Calu3 (cell line): ENCODE measurements around the gene LCE4A. TPM values are rescaled to one million over a fixed set of nuclear protein-coding genes. Genes with fewer than 3 reads are reported as not detected.
"Not testable (repeated sequence)": the region's sequence is repeated elsewhere in the genome, so short reads cannot be mapped to it uniquely, and the experiment has no call there.

Experiments
- BruUV-seq: library from RNA; stranded (reverse); fragments of 400-500 nt; replicated peaks from 2 replicates; lab custom pipeline; 2021; lab: Mats Ljungman, UMichigan
- CTCF ChIA-PET: fragments of 300-600 bp; sonication (Branson Sonifier 250); formaldehyde crosslinking; loops from one replicate; lab custom pipeline; 2022; ENCODE audit warnings: antibody characterized with exemption; lab: Charles Lee
- DNase-seq: peaks from one replicate; pipeline ENCODE4 v3.0.0; 2022
- H3K27ac Mint-ChIP-seq: one replicate; pipeline ENCODE4 v1.8.0; 2022; ENCODE audit warnings: mixed read lengths; ENCODE audit not compliant: unreplicated experiment
- H3K27me3 Mint-ChIP-seq: one replicate; pipeline ENCODE4 v1.8.0; 2022; ENCODE audit warnings: mixed read lengths; ENCODE audit not compliant: unreplicated experiment
- H3K36me3 Mint-ChIP-seq: one replicate; pipeline ENCODE4 v1.8.0; 2022; ENCODE audit warnings: mild to moderate bottlenecking, moderate library complexity, mixed read lengths; ENCODE audit not compliant: insufficient read depth, unreplicated experiment
- H3K4me1 Mint-ChIP-seq: one replicate; pipeline ENCODE4 v1.8.0; 2022; ENCODE audit warnings: mild to moderate bottlenecking, low read depth, mixed read lengths; ENCODE audit not compliant: unreplicated experiment
- H3K4me3 Mint-ChIP-seq: one replicate; pipeline ENCODE4 v1.8.0; 2022; ENCODE audit warnings: mild to moderate bottlenecking, low read depth, moderate library complexity, mixed read lengths; ENCODE audit not compliant: unreplicated experiment
- H3K9me3 Mint-ChIP-seq: one replicate; pipeline ENCODE4 v1.8.0; 2022; ENCODE audit warnings: low read depth, mixed read lengths; ENCODE audit not compliant: unreplicated experiment
- intact Hi-C: fragments of 100-400 bp; cut with micrococcal nuclease; formaldehyde crosslinking; loops from one replicate; pipeline ENCODE4 v1.10.0; 2022; ENCODE audit not compliant: unreplicated experiment
- total RNA-seq: library from RNA; stranded (reverse); gene quantifications from 2 replicates; pipeline ENCODE4 v1.2.3, GENCODE V29; 2022
- TF ChIP-seq, protein P1 (sequence below): fragments of 200-600 bp; IDR thresholded peaks from one replicate; pipeline ENCODE4 v1.8.0; 2022; ENCODE audit warnings: antibody characterized with exemption; ENCODE audit not compliant: unreplicated experiment

Gene LCE4A
- total RNA-seq, 1 experiment from 2014 or later = not detected

DNA sequence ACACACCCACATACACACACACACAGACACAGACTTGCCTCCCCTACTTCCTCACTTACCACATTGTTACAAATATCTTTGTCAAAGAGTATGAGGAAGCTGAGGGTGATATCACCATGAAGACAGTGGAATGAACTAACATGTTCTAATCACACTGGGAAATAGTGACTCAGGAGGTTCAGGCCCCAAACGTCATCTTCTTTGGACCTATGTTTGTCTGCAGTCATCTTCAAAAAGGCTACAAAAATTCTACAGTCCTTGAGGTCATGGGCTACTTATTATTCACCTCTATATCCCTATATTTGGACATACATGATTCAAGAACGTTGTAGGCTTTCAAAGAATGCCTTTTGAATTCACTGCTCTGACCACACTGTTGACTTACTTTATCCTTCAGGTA lies 34.9 kb upstream of the LCE4A start:
- H3K4me3 Mint-ChIP-seq = no peak overlapping the region
- H3K4me1 Mint-ChIP-seq = no peaks in the 10 kb centered on the region
- CTCF ChIA-PET = no interaction called here
- DNase-seq = no peak
- TF ChIP-seq, protein P1, sequence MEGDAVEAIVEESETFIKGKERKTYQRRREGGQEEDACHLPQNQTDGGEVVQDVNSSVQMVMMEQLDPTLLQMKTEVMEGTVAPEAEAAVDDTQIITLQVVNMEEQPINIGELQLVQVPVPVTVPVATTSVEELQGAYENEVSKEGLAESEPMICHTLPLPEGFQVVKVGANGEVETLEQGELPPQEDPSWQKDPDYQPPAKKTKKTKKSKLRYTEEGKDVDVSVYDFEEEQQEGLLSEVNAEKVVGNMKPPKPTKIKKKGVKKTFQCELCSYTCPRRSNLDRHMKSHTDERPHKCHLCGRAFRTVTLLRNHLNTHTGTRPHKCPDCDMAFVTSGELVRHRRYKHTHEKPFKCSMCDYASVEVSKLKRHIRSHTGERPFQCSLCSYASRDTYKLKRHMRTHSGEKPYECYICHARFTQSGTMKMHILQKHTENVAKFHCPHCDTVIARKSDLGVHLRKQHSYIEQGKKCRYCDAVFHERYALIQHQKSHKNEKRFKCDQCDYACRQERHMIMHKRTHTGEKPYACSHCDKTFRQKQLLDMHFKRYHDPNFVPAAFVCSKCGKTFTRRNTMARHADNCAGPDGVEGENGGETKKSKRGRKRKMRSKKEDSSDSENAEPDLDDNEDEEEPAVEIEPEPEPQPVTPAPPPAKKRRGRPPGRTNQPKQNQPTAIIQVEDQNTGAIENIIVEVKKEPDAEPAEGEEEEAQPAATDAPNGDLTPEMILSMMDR = no peak
- no peaks in the 10 kb centered on the region for H3K36me3 Mint-ChIP-seq
- H3K27ac Mint-ChIP-seq = no peak overlapping the region
- no peaks in the 10 kb centered on the region for H3K9me3 Mint-ChIP-seq
- no TSS peak for BruUV-seq
- intact Hi-C loops = no loop called here
- H3K27me3 Mint-ChIP-seq = peaks cover 96% of the 10 kb centered on the region

DNA sequence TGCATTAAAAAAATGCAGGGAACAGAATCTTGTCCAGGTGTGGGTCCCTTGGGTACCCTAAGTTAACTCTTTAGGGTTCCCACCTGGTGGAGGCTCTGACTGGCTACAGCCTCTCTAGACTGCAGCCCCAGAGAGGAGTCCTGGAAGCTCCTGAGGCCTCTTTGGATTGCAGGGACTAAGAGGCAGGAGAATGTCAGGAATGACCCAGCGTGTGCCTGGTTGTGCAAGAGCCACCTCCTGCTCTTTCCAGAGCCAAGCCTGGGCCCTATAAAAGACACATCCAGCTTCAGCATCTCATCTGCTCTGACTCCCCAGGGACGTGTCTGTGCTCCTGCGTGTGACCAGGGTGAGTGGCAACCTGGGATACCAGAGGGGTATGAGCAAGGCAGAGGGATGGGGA lies 33.0 kb upstream of the LCE4A start, which contains the start of gene LCE2C:
Gene LCE2C (plus strand): TSS at position 297 of the 400 bp plus-strand sequence. CDS start 737 bp downstream, outside the sequence.
- CTCF ChIA-PET, H3K27ac Mint-ChIP-seq, intact Hi-C loops, H3K36me3 Mint-ChIP-seq, H3K4me3 Mint-ChIP-seq, BruUV-seq, DNase-seq, H3K9me3 Mint-ChIP-seq, H3K4me1 Mint-ChIP-seq: not testable (repeated sequence)
- H3K27me3 Mint-ChIP-seq = peaks cover 96% of the 10 kb centered on the region

DNA sequence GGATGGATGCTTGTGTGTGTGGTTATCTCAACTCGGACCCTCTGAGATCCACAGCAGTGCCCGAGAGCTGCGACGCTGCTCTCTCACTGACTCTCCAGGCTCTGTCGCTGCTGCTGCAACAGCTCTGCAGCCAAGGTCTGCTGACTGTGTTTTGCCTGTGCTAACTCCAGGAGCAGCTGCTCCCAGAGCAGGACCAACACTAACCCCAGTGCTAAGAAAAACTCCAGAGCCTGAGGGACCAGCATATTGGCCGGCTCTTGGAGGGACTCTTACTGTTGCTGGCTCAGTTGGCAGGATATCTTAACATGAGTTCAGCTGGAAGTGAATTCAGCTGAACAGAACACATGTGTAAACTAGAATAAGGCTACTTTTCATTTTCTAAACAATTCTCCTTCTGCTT lies 28.5 kb upstream of the LCE4A start:
- BruUV-seq = no TSS peak
- CTCF ChIA-PET = no interaction called here

DNA sequence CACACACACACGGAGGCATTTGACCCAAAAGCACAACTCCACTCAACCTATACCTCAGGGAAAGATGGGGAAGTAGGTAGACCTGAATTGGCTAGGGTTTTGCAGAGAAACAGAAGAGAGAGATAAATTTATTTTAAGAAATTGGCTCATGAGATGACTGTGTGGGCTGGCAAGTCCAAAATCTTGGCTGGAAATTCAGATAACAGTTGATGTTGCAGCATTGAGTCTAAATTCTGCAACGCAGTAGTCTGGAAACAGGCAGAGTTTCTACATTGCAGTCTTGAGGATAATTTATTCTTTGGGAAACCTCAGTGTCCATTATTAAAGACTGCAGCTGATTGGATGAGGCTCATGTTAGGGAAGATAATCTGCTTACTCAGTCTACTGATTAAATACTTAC lies 26.3 kb upstream of the LCE4A start:
- Mint-ChIP-seq H3K36me3 (no peaks in the 10 kb centered on the region), H3K4me3 (no peak overlapping the region), H3K27me3 (peaks cover 98% of the 10 kb centered on the region), H3K27ac (no peak overlapping the region), H3K9me3 (no peaks in the 10 kb centered on the region), H3K4me1 (no peaks in the 10 kb centered on the region)
- no TSS peak for BruUV-seq
- CTCF ChIA-PET = no interaction called here
- TF ChIP-seq, protein P1 = no peak
- intact Hi-C loops = no loop called here
- DNase-seq = no peak

More for the DNA sequence above, 28.5 kb upstream of the LCE4A start:
- H3K4me1 Mint-ChIP-seq = no peaks in the 10 kb centered on the region
- no peak overlapping the region for H3K27ac Mint-ChIP-seq
- intact Hi-C loops = no loop called here
- H3K4me3 Mint-ChIP-seq = no peak overlapping the region
- H3K27me3 Mint-ChIP-seq = peaks cover 98% of the 10 kb centered on the region
- H3K36me3 Mint-ChIP-seq = no peaks in the 10 kb centered on the region
- H3K9me3 Mint-ChIP-seq = no peaks in the 10 kb centered on the region
- DNase-seq = no peak
- TF ChIP-seq, protein P1 = no peak

DNA sequence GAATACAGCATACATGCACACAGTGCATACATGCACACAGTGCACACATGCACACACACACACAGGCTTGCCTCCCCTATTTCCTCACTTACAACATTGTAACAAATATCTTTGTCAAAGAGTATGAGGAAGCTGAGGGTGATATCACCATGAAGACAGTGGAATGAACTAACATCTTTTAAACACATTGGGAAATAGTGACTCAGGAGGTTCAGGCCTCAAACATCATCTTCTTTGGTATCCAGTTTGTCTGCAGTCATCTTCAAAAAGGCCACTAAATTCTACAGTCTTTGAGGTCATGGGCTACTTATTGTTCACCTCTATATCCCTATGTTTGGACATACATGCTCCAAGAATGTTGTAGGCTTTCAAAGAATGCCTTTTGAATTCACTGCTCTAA lies 24.1 kb upstream of the LCE4A start:
- Mint-ChIP-seq H3K9me3 (no peaks in the 10 kb centered on the region), H3K27me3 (peaks cover 98% of the 10 kb centered on the region)

DNA sequence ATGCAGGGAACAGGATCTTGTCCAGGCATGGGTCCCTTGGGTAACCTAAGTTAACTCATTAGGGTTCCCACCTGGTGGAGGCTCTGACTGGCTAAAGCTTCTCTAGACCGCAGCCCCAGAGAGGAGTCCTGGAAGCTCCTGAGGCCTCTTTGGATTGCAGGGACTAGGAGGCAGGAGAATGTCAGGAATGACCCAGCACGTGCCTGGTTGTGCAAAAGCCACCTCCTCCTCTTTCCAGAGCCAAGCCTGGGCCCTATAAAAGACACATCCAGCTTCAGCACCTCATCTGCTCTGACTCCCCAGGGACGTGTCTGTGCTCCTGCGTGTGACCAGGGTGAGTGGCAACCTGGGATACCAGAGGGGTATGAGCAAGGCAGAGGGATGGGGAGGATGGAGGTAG lies 22.1 kb upstream of the LCE4A start, which contains the start of gene LCE2B:
Gene LCE2B (plus strand): TSS at position 301 of the 400 bp plus-strand sequence. CDS start 721 bp downstream, outside the sequence.
- intact Hi-C loops, DNase-seq, H3K4me1 Mint-ChIP-seq, H3K4me3 Mint-ChIP-seq, H3K9me3 Mint-ChIP-seq, H3K36me3 Mint-ChIP-seq, H3K27ac Mint-ChIP-seq, BruUV-seq: not testable (repeated sequence)
- CTCF ChIA-PET = interaction anchor here (0.5 kb wide), 1 partner anchor 39 kb away, joined by 3 read pairs; no protein-coding TSS in a partner anchor
- H3K27me3 Mint-ChIP-seq = peaks cover 82% of the 10 kb centered on the region

More for the DNA sequence above, 24.1 kb upstream of the LCE4A start:
- CTCF ChIA-PET = no interaction called here
- H3K27ac Mint-ChIP-seq = no peak overlapping the region
- intact Hi-C loops = no loop called here
- H3K36me3 Mint-ChIP-seq = no peaks in the 10 kb centered on the region
- no peak for DNase-seq
- H3K4me1 Mint-ChIP-seq = no peaks in the 10 kb centered on the region
- no TSS peak for BruUV-seq
- H3K4me3 Mint-ChIP-seq = no peak overlapping the region
- TF ChIP-seq, protein P1 = no peak
